DOHH2 (cell line): ENCODE data around the gene ATP10A.

ENCODE experiments used
- EZH2phosphoT487 ChIP-seq: fragments of 200-600 bp; sonication (generic); IDR thresholded peaks from 2 replicates; pipeline ENCODE4 v1.6.1; 2017; ENCODE audit warnings: borderline replicate concordance, mild to moderate bottlenecking, antibody characterized with exemption, low read length, moderate library complexity, mixed read lengths
- TF ChIP-seq, protein P1 (sequence below): fragments of 200-600 bp; sonication (generic); IDR thresholded peaks from one replicate; pipeline ENCODE4 v1.5.1; 2014; ENCODE audit warnings: antibody characterized with exemption, mild to moderate bottlenecking, low read depth, low read length; ENCODE audit not compliant: poor library complexity, severe bottlenecking

DNA sequence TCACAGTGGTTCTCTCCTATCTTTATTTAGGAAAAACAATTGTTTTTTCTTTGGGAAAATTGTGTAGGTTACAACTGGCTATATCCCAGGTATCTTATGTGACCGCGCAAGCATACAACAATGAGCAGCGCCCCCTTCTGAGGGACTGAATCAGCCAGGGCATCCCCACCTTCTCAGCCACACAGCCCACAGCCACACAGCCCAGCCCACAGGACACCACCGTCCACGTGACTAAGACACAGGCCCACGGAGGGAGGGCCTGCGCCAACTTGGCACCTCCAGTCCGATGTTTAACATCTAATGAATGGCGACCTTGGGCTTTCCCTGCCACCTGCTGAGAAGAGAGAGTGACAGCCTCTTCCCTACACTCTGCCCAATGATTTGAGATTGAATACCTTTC is 68.1 kb downstream of the ATP10A start:
- TF ChIP-seq, protein P1, sequence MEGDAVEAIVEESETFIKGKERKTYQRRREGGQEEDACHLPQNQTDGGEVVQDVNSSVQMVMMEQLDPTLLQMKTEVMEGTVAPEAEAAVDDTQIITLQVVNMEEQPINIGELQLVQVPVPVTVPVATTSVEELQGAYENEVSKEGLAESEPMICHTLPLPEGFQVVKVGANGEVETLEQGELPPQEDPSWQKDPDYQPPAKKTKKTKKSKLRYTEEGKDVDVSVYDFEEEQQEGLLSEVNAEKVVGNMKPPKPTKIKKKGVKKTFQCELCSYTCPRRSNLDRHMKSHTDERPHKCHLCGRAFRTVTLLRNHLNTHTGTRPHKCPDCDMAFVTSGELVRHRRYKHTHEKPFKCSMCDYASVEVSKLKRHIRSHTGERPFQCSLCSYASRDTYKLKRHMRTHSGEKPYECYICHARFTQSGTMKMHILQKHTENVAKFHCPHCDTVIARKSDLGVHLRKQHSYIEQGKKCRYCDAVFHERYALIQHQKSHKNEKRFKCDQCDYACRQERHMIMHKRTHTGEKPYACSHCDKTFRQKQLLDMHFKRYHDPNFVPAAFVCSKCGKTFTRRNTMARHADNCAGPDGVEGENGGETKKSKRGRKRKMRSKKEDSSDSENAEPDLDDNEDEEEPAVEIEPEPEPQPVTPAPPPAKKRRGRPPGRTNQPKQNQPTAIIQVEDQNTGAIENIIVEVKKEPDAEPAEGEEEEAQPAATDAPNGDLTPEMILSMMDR, result no peak
- TF ChIP-seq EZH2phosphoT487, result no peak
